ENCODE results near the gene RPL18.
"Not testable (repeated sequence)": the region's sequence is repeated elsewhere in the genome, so short reads cannot be mapped to it uniquely, and the experiment has no call there.

The RPL18 gene

DNA sequence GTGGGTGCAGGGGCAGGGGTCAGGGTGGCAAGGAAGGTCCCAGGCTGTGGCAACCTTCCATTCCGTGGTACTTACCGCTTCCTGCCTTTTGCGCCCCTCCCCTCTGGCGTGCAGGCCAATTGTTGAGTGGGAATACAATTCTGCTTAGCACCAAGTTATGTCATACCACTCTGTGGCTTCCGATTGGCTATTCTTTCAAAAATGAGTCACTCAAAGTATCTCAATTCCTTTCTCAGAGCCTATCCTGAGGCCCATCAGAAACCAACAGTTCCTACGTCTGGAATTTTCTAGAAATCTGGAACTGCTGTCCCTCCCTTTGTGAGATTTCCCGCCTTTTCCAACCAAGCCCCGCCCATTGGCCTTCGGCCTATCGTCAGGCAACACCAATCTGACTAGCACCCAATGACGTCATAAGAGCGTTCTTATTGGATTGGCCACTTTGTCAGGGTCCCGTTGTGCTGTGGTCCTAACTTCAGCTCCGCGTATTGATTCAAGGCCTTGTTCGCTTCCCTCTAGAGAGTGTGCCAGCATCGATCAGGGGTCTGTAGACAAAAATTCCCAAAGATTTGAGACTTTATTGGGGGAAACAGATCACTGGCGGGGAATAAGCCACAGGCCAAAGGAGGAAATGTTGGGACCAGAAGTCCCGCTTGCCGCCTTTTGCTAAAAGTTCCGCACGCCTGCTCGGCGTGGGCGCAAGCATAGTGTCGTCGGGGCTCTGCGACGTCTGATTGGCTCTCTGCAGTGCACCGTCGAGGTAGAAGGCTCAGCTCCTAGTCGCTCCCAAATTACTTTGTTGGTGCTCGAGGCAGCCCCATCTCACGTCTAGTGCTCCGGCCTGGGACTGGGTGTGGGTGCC, 42.1 kb upstream of the RPL18 start:
- TF ChIP-seq, protein P1, sequence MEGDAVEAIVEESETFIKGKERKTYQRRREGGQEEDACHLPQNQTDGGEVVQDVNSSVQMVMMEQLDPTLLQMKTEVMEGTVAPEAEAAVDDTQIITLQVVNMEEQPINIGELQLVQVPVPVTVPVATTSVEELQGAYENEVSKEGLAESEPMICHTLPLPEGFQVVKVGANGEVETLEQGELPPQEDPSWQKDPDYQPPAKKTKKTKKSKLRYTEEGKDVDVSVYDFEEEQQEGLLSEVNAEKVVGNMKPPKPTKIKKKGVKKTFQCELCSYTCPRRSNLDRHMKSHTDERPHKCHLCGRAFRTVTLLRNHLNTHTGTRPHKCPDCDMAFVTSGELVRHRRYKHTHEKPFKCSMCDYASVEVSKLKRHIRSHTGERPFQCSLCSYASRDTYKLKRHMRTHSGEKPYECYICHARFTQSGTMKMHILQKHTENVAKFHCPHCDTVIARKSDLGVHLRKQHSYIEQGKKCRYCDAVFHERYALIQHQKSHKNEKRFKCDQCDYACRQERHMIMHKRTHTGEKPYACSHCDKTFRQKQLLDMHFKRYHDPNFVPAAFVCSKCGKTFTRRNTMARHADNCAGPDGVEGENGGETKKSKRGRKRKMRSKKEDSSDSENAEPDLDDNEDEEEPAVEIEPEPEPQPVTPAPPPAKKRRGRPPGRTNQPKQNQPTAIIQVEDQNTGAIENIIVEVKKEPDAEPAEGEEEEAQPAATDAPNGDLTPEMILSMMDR (IDR thresholded peaks at IDR 0.05; ENCODE audit: borderline replicate concordance, insufficient read depth, low read depth, low read length), result no peak
- no peak overlapping the region for H3K4me3 ChIP-seq (ENCODE audit: low read depth, low read length)

- TF ChIP-seq, protein P1 (IDR thresholded peaks at IDR 0.05; ENCODE audit: borderline replicate concordance, insufficient read depth, low read depth, low read length), result no peak
- no peak overlapping the region for H3K4me3 ChIP-seq (ENCODE audit: low read depth, low read length)
These were observed 40.8 kb upstream of the RPL18 start for GRCh38 chr19:48659768-48660167.

- H3K4me3 ChIP-seq (ENCODE audit: low read depth, low read length), result no peak overlapping the region
- TF ChIP-seq, protein P1 (IDR thresholded peaks at IDR 0.05; ENCODE audit: borderline replicate concordance, insufficient read depth, low read depth, low read length), result no peak
These were observed 39.5 kb upstream of the RPL18 start for GRCh38 chr19:48658483-48658882.

DNA sequence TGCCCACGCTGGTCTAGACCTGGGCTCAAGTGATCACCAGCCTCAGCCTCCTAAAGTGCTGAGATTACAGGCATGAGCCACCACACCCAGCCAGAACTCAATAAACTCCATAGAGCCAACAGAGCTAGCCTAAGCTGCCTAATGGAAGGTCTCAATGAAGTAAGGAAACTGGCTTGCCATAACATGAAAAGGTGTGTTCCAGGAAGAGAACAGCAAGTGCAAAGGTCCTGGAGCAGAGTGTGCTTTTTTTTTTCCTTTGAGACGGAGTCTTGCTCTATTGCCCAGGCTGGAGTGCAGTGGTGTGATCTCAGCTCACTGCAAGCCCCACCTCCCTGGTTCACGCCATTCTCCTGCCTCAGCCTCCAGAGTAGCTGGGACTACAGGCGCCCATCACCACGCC, 38.9 kb upstream of the RPL18 start:
- not testable (repeated sequence) for H3K4me3 ChIP-seq (ENCODE audit: low read depth, low read length)

- H3K4me3 ChIP-seq (ENCODE audit: low read depth, low read length), result no peak overlapping the region
- TF ChIP-seq, protein P1 (IDR thresholded peaks at IDR 0.05; ENCODE audit: borderline replicate concordance, insufficient read depth, low read depth, low read length), result no peak
These were observed 38.0 kb upstream of the RPL18 start for GRCh38 chr19:48656840-48657474.

DNA sequence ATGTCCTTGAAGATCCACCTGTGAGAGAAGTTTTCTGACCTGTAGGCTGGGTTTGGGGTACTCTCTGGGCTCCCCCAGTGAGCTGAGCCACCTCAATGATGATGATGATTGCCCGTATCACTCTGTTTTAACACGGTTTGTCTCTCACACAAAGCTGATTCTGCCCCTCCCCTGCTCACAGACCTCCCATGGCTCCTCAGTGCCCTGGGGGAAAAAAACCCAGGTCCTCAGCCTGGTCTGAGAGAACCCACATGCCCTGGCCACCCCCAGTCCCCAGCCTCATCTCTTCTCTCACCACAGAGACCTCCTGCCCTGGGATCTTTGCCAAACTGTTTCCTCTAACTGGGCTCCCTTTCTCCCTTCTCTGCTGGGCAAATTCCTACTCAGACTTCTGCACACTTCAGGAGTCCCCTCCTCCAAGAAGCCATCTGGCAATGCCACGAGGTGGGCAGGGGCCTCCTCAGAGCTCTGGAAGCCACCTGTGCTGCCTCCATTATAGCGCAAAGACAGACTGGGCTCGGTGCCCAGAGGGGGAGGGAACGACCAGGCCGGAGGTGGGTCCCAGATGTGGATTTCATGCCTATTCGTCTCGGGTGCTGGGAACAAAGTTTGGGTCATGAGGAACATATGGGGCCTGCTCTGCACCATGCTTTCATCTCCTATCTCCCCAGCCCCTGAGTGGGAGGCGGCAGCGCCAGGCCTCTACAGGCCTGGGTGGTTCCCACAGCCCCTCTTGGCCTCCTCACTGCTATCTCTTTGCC, 35.5 kb upstream of the RPL18 start:
- TF ChIP-seq, protein P1 (IDR thresholded peaks at IDR 0.05; ENCODE audit: borderline replicate concordance, insufficient read depth, low read depth, low read length), result no peak
- H3K4me3 ChIP-seq (ENCODE audit: low read depth, low read length), result no peak overlapping the region

DNA sequence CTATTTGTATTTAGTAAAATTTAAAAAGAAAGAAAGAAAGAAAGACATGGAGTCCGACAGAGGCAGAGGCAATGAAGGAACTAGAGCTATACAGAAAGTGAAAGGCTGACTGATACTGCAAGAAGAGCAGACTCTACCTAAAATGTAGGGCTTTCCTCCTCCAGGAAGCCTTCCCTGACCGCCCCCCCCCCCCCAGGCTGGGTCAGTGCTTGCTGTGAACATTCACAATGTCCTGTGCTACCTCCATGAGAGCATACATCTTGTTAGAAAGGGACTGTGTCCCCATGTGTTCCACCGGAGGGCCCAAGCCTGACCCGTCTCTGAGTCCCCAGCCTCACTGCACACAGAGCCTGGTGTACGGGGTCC, 32.7 kb upstream of the RPL18 start:
- TF ChIP-seq, protein P1 (IDR thresholded peaks at IDR 0.05; ENCODE audit: borderline replicate concordance, insufficient read depth, low read depth, low read length), result no peak
- H3K4me3 ChIP-seq (ENCODE audit: low read depth, low read length), result no peak overlapping the region

Measured in GM12875 (cell line).